Panc1 (cell line): ENCODE results near the gene ERRFI1.

Experiments used
- CTCF ChIP-seq: fragments of 450-650 bp; IDR thresholded peaks from 2 replicates; pipeline ENCODE4 v1.5.1; 2017; ENCODE audit warnings: mild to moderate bottlenecking
- SIN3A ChIP-seq: IDR thresholded peaks from 2 replicates; pipeline ENCODE4 v1.6.1; 2012; ENCODE audit warnings: low read depth, mild to moderate bottlenecking, low read length, moderate library complexity, borderline replicate concordance; ENCODE audit not compliant: insufficient read depth
- TCF7L2 ChIP-seq: IDR thresholded peaks from 2 replicates; pipeline ENCODE4 v1.6.1; 2011; ENCODE audit warnings: mild to moderate bottlenecking, low read depth, low read length, inconsistent platforms

- TF ChIP-seq CTCF (no peak), TCF7L2 (no peak), SIN3A (no peak)
These were observed 36.8 kb upstream of the ERRFI1 start for GRCh38 chr1:8062861-8063260.
